Kidney (tissue), 14 donors: ENCODE results near the gene FGGY. TPM values are rescaled to one million over a fixed set of nuclear protein-coding genes. Genes with fewer than 3 reads are reported as not detected.

Source experiments
- DNase-seq, 5 donors: peaks; one replicate each; pipeline ENCODE4 v3.0.0-alpha.2; 2013 to 2020
- FAIRE-seq: peaks from 2 replicates; lab custom pipeline; 2012; peaks lifted over from hg19 to GRCh38; lab: Jason Lieb, UNC
- H3K27ac ChIP-seq, 2 donors: one replicate each; pipeline ENCODE4 v1.7.0; 2013; ENCODE audit warnings: low read depth in 2 of 2, low read length in 2 of 2, inconsistent platforms in 1 of 2
- H3K27me3 ChIP-seq: one replicate; pipeline ENCODE4 v1.7.1; 2013; ENCODE audit warnings: low read length, inconsistent platforms; ENCODE audit not compliant: control insufficient read depth, insufficient read depth
- H3K36me3 ChIP-seq, 3 donors: one replicate each; pipeline versions ENCODE4 v1.7.0 to v1.7.1; 2013; ENCODE audit warnings: low read length in 3 of 3, control low read depth in 1 of 3, inconsistent platforms in 1 of 3; ENCODE audit not compliant: insufficient read depth in 3 of 3, control insufficient read depth in 2 of 3
- H3K4me1 ChIP-seq, 3 donors: one replicate each; pipeline versions ENCODE4 v1.7.0 to v1.7.1; 2013; ENCODE audit warnings: low read length in 3 of 3, inconsistent platforms in 1 of 3, low read depth in 1 of 3; ENCODE audit not compliant: control insufficient read depth in 2 of 3, insufficient read depth in 2 of 3
- H3K4me3 ChIP-seq, 3 donors: one replicate each; pipeline versions ENCODE4 v1.7.0 to v1.8.1; 2013; ENCODE audit warnings: low read length in 3 of 3, control low read depth in 1 of 3, inconsistent platforms in 1 of 3
- H3K9ac ChIP-seq, 3 donors: one replicate each; pipeline versions ENCODE4 v1.7.0 to v1.7.1; 2013; ENCODE audit warnings: low read length in 3 of 3, control low read depth in 1 of 3, inconsistent platforms in 1 of 3
- H3K9me3 ChIP-seq, 3 donors: one replicate each; pipeline versions ENCODE4 v1.7.0 to v1.7.1; 2013; ENCODE audit warnings: low read length in 3 of 3, control low read depth in 1 of 3, inconsistent platforms in 1 of 3; ENCODE audit not compliant: control insufficient read depth in 2 of 3, insufficient read depth in 1 of 3
- intact Hi-C: fragments of 100-400 bp; cut with DNase I; formaldehyde crosslinking; loops from one replicate; pipeline ENCODE4 v1.11.1; 2022
- polyA plus RNA-seq: library from polyadenylated mRNA; stranded (reverse); fragments of 350-450 nt; fragmentation: Illumina TruSeq; extraction: RNeasy Lipid Tissue Mini Kit (QIAGEN cat#74804); gene quantifications from one replicate; pipeline ENCODE4 v1.2.3, GENCODE V29; 2014; ENCODE audit warnings: low read depth, low replicate concordance; ENCODE audit not compliant: insufficient read depth
- total RNA-seq: library from RNA; stranded (reverse); fragmentation: NEBNext Ultra II Directional; extraction: Animal tissue kit (Norgen Biotek cat#: 25700); gene quantifications from one replicate; pipeline ENCODE4 v1.2.1, GENCODE V29; 2021
- TF ChIP-seq, protein P1 (sequence below): IDR thresholded peaks from 3 replicates; pipeline ENCODE4 v1.5.1; 2012; ENCODE audit warnings: mild to moderate bottlenecking, moderate library complexity, borderline replicate concordance; ENCODE audit not compliant: insufficient read depth; ENCODE audit errors: extremely low read depth
- donor health status: control.
- donor health status: control.
- donor health status: control.
- donor health status: control.
- donor health status: control.
- donor health status: DM: yes; HTN: yes; CAD: no.
- donor health status: Normal renal cell carcinoma (clear cell type).

The FGGY gene
- total and polyA plus RNA-seq, 2 donors from 2014 or later = 11.2 to 31.0 TPM

DNA sequence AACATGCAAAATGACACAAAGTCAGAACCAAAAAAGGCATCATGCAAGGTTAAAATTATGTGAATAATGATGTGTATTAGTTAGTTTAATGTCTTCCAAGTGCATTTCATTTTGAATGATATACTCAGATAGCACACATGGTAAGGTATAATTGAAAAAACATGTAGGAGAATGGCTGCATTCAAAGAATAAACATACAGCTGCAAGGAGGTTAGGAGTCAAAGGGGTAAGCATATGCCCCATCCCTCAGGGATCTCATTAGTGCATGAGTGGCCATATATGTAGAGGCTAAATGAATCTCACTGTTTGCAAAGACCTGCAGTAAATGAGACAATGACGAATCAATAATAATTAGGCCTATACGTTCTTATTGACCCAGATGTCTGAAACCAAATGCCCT, 338.2 kb downstream of the FGGY start:
- H3K36me3 ChIP-seq = peaks cover 0 to 5% (median 0%) of the 10 kb centered on the region in 3 donors
- intact Hi-C loops = no loop called here
- H3K27me3 ChIP-seq = no peaks in the 10 kb centered on the region
- H3K9me3 ChIP-seq = no peaks in the 10 kb centered on the region
- no peak for FAIRE-seq
- DNase-seq = no peak
- peaks cover 0 to 8% (median 0%) of the 10 kb centered on the region in 3 donors for H3K4me1 ChIP-seq
- H3K9ac ChIP-seq = no peak overlapping the region
- H3K4me3 ChIP-seq = no peak overlapping the region
- no peak overlapping the region for H3K27ac ChIP-seq
- TF ChIP-seq, protein P1, sequence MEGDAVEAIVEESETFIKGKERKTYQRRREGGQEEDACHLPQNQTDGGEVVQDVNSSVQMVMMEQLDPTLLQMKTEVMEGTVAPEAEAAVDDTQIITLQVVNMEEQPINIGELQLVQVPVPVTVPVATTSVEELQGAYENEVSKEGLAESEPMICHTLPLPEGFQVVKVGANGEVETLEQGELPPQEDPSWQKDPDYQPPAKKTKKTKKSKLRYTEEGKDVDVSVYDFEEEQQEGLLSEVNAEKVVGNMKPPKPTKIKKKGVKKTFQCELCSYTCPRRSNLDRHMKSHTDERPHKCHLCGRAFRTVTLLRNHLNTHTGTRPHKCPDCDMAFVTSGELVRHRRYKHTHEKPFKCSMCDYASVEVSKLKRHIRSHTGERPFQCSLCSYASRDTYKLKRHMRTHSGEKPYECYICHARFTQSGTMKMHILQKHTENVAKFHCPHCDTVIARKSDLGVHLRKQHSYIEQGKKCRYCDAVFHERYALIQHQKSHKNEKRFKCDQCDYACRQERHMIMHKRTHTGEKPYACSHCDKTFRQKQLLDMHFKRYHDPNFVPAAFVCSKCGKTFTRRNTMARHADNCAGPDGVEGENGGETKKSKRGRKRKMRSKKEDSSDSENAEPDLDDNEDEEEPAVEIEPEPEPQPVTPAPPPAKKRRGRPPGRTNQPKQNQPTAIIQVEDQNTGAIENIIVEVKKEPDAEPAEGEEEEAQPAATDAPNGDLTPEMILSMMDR = no peak

DNA sequence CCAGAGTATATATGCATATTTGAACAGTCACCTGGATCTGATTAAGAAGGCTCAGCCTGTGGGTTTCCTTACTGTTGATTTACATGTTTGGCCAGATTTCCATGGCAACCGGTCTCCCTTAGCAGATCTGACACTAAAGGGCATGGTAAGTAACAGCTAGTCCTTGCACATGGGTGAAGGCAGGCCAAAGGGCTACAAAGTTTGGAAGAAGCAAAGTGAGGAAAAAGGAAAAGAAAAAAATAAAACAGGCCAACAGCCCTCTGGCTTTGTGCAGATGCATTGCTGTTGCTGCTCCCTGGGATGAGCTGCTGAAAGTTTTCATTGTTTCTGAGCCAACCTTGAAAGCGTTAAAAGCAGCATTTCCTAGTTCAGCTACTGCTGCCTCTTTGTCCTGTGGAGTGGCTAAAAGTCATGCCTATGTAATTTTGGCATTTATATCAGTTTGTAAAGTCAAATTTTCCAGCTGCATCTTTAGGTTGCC, 341.4 kb downstream of the FGGY start:
- no peak overlapping the region for H3K9ac ChIP-seq
- no peak for FAIRE-seq

DNA sequence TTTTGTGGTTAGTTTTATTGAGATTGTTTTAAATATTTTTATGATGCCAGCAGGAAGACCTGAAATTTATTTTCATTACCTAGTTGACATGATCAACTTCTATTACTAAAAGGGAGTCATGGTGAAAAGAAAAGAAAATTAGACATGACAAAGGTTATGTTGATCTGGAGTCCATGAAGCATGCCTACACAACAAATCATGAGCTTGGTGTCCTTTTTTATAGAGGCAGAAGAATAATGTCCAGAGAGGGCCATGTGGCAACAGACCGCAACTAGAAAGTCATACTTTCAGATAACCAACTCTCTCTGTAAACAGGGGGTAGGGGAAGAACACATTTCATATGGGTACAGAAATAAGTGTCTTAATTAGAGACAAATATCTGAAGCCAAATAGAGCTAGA, 342.4 kb downstream of the FGGY start:
- H3K4me3 ChIP-seq = no peak overlapping the region
- TF ChIP-seq, protein P1 = no peak
- no peak for FAIRE-seq
- no peaks in the 10 kb centered on the region for H3K9me3 ChIP-seq
- H3K27ac ChIP-seq = no peak overlapping the region
- intact Hi-C loops = no loop called here
- peaks cover 0 to 5% (median 0%) of the 10 kb centered on the region in 3 donors for H3K36me3 ChIP-seq
- no peaks in the 10 kb centered on the region for H3K27me3 ChIP-seq
- DNase-seq = peak in 2 of 5 donors; percentile 63 to 79
- H3K9ac ChIP-seq = no peak overlapping the region
- H3K4me1 ChIP-seq = peaks cover 0 to 8% (median 0%) of the 10 kb centered on the region in 3 donors

More for the DNA sequence above, 341.4 kb downstream of the FGGY start:
- H3K9me3 ChIP-seq = no peaks in the 10 kb centered on the region
- H3K27ac ChIP-seq = no peak overlapping the region
- peaks cover 0 to 5% (median 0%) of the 10 kb centered on the region in 3 donors for H3K36me3 ChIP-seq
- TF ChIP-seq, protein P1 = no peak
- intact Hi-C loops = no loop called here
- H3K4me3 ChIP-seq = no peak overlapping the region
- H3K27me3 ChIP-seq = no peaks in the 10 kb centered on the region
- peak in 4 of 5 donors; percentile 60 to 93 (median 86) for DNase-seq
- peaks cover 0 to 8% (median 0%) of the 10 kb centered on the region in 3 donors for H3K4me1 ChIP-seq

DNA sequence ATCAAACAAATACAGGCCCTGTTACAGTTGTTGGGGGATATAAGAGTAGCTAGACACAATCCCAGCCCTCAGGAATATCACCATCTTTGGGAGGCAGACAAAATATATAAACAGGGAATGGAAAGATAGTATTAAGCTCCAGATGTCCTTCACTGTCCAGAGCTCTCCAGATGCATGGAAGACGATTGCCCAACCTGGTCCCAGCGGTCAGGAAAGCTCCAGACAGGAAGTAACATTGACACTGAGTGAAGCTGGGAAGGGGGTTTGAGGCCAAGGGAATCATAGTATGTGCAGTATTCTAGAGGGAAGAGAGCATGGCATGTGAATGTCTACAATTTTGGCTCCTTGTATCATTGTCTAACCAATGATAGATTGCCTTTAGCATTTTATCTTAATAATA, 344.0 kb downstream of the FGGY start:
- DNase-seq = no peak
- no peak overlapping the region for H3K27ac ChIP-seq
- H3K4me1 ChIP-seq = peaks cover 0 to 8% (median 0%) of the 10 kb centered on the region in 3 donors
- H3K27me3 ChIP-seq = no peaks in the 10 kb centered on the region
- H3K9ac ChIP-seq = no peak overlapping the region
- TF ChIP-seq, protein P1 = no peak
- H3K4me3 ChIP-seq = no peak overlapping the region
- no peak for FAIRE-seq
- intact Hi-C loops = no loop called here
- H3K9me3 ChIP-seq = no peaks in the 10 kb centered on the region
- H3K36me3 ChIP-seq = peaks cover 0 to 5% (median 0%) of the 10 kb centered on the region in 3 donors
